Stimulated activated CD4-positive, alpha-beta T cell treated with anti-CD3 and anti-CD28 coated beads, Interleukin-4, amount 100 ng/mL, for 1 hour (primary cell): Measurements from ENCODE around the gene CINP.
"Not testable (repeated sequence)": the region's sequence is repeated elsewhere in the genome, so short reads cannot be mapped to it uniquely, and the experiment has no call there.

Source experiments
- DNase-seq: peaks from one replicate; pipeline ENCODE4 v3.0.0-alpha.2; 2020

Gene CINP

GRCh38 chr14:102319351-102320032, 43.2 kb downstream of the CINP start, which contains the start of gene ZNF839:
TSS of gene ZNF839 (plus strand) at chr14:102319746. CDS start at chr14:102319766, 20 bp downstream.
- peak; percentile 96 for DNase-seq

- DNase-seq: no peak
Measured at GRCh38 chr14:102318781-102319276, 43.9 kb downstream of the CINP start.

- no peak for DNase-seq
Measured at GRCh38 chr14:102317564-102318248, 45.0 kb downstream of the CINP start.

- peak; percentile 93 for DNase-seq
Measured at GRCh38 chr14:102316743-102317563, 45.7 kb downstream of the CINP start.

- DNase-seq: no peak
Measured at GRCh38 chr14:102316338-102316742, 46.4 kb downstream of the CINP start.

- no peak for DNase-seq
Measured at GRCh38 chr14:102315121-102315520, 47.6 kb downstream of the CINP start.

GRCh38 chr14:102314242-102315011, 48.3 kb downstream of the CINP start:
- DNase-seq: peak; percentile 83

- DNase-seq: peak; percentile 94
Measured at GRCh38 chr14:102304611-102305506, 57.8 kb downstream of the CINP start, which contains the start of gene MOK. TSS of gene MOK (minus strand) at chr14:102305164. CDS start at chr14:102304968, 196 bp downstream.

- DNase-seq: no peak
Measured at GRCh38 chr14:102303664-102304063, 59.0 kb downstream of the CINP start.

- DNase-seq: not testable (repeated sequence)
Measured at GRCh38 chr14:102298303-102299070, 64.2 kb downstream of the CINP start.
